Hepatocyte (in vitro differentiated cells): ENCODE data around the gene HOXC12. TPM values are rescaled to one million over a fixed set of nuclear protein-coding genes. Genes with fewer than 3 reads are reported as not detected.

Experiments used
- DNase-seq: peaks from one replicate; pipeline ENCODE4 v3.0.0-alpha.2; 2016; ENCODE audit warnings: low spot score
- H2AFZ ChIP-seq: fragments of 200-600 bp; sonication (generic); 2 replicates; pipeline ENCODE4 v1.6.0; 2016; ENCODE audit warnings: antibody characterized with exemption, mild to moderate bottlenecking
- H3K27ac ChIP-seq: fragments of 200-600 bp; sonication (generic); 2 replicates; pipeline ENCODE4 v1.5.1; 2016; ENCODE audit warnings: mild to moderate bottlenecking
- H3K27me3 ChIP-seq: fragments of 200-600 bp; sonication (generic); 2 replicates; pipeline ENCODE4 v1.6.1; 2016
- H3K36me3 ChIP-seq: fragments of 200-600 bp; sonication (generic); replicated peaks from 2 replicates; pipeline ENCODE4 v1.5.1; 2016; ENCODE audit warnings: low read depth; ENCODE audit not compliant: insufficient read depth
- H3K4me1 ChIP-seq: fragments of 200-600 bp; sonication (generic); 2 replicates; pipeline ENCODE4 v1.5.1; 2016; ENCODE audit warnings: mild to moderate bottlenecking, moderate library complexity; ENCODE audit not compliant: insufficient read depth
- H3K4me2 ChIP-seq: fragments of 200-600 bp; sonication (generic); 2 replicates; pipeline ENCODE4 v1.6.0; 2016
- H3K4me3 ChIP-seq: fragments of 200-600 bp; sonication (generic); 2 replicates; pipeline ENCODE4 v1.5.1; 2016; ENCODE audit warnings: mild to moderate bottlenecking
- H3K79me2 ChIP-seq: fragments of 200-600 bp; sonication (generic); 2 replicates; pipeline ENCODE4 v1.6.0; 2017; ENCODE audit warnings: mild to moderate bottlenecking
- H3K9me2 ChIP-seq: fragments of 200-600 bp; sonication (generic); replicated peaks from 2 replicates; pipeline ENCODE4 v1.6.0; 2017; ENCODE audit warnings: mild to moderate bottlenecking; ENCODE audit not compliant: insufficient read depth
- H3K9me3 ChIP-seq: fragments of 200-600 bp; sonication (generic); 2 replicates; pipeline ENCODE4 v1.5.1; 2016; ENCODE audit warnings: low read depth, mild to moderate bottlenecking
- H4K20me1 ChIP-seq: fragments of 200-600 bp; sonication (generic); 2 replicates; pipeline ENCODE4 v1.6.0; 2016; ENCODE audit warnings: mild to moderate bottlenecking; ENCODE audit not compliant: insufficient read depth, poor library complexity, severe bottlenecking
- CTCF ChIP-seq: fragments of 200-600 bp; sonication (generic); IDR thresholded peaks from 2 replicates; pipeline ENCODE4 v1.5.1; 2016; ENCODE audit warnings: antibody characterized with exemption, mild to moderate bottlenecking; ENCODE audit not compliant: poor library complexity
- EZH2 ChIP-seq: fragments of 200-600 bp; sonication (generic); IDR thresholded peaks from 2 replicates; pipeline ENCODE4 v1.6.1; 2016; ENCODE audit warnings: antibody characterized with exemption, mild to moderate bottlenecking, borderline replicate concordance
- EZH2phosphoT487 ChIP-seq: fragments of 200-600 bp; sonication (generic); IDR thresholded peaks from one replicate; pipeline ENCODE4 v1.6.1; 2018; ENCODE audit warnings: antibody characterized with exemption, mild to moderate bottlenecking, low read depth, moderate library complexity; ENCODE audit not compliant: unreplicated experiment, severe bottlenecking
- WGBS: methylation state at CpG from one replicate; pipeline ENCODE4 v1.1.6; 2016; ENCODE audit warnings: low lambda C conversion rate; ENCODE audit errors: missing lambda C conversion rate; 5-methylcytosine and 5-hydroxymethylcytosine counted together
- polyA plus RNA-seq: library from polyadenylated mRNA; unstranded; fragments of >200 nt; fragmentation: Nextera tagmentation; extraction: Ambion mirVana; gene quantifications from 2 replicates; pipeline ENCODE4 v1.2.1, GENCODE V29; 2016
- total RNA-seq: library from RNA; depleted of rRNA; stranded (reverse); fragments of >200 nt; gene quantifications from 2 replicates; pipeline ENCODE4 v1.2.3, GENCODE V29; 2014

Gene HOXC12
- total and polyA plus RNA-seq, 2 experiments from 2014 or later: not detected

GRCh38 chr12:53929527-53929926 is 25.2 kb upstream of the HOXC12 start:
- peaks cover 100% of the 10 kb centered on the region for H3K27me3 ChIP-seq
- DNase-seq: no peak
- H3K9me3 ChIP-seq: no peaks in the 10 kb centered on the region
- no peaks in the 10 kb centered on the region for H3K79me2 ChIP-seq
- H4K20me1 ChIP-seq: no peaks in the 10 kb centered on the region
- H3K9me2 ChIP-seq: no peaks in the 10 kb centered on the region
- no peak overlapping the region for H3K4me3 ChIP-seq
- H2AFZ ChIP-seq: no peak overlapping the region
- no peaks in the 10 kb centered on the region for H3K36me3 ChIP-seq
- WGBS: 38% methylated on average over 4 of the region's 4 CpGs
- no peak overlapping the region for H3K27ac ChIP-seq
- TF ChIP-seq EZH2 (no peak), CTCF (no peak), EZH2phosphoT487 (no peak)
- H3K4me2 ChIP-seq: no peak overlapping the region
- no peaks in the 10 kb centered on the region for H3K4me1 ChIP-seq

- peaks cover 100% of the 10 kb centered on the region for H3K27me3 ChIP-seq
- TF ChIP-seq CTCF: no peak
- peak; percentile 65 for TF ChIP-seq EZH2
- peak; percentile 81 for TF ChIP-seq EZH2phosphoT487
- DNase-seq: no peak
- WGBS: 17% methylated on average over 30 of the region's 30 CpGs
- no peaks in the 10 kb centered on the region for H3K9me2 ChIP-seq
- H3K4me2 ChIP-seq: no peak overlapping the region
- H3K79me2 ChIP-seq: no peaks in the 10 kb centered on the region
- H3K9me3 ChIP-seq: no peaks in the 10 kb centered on the region
- no peaks in the 10 kb centered on the region for H4K20me1 ChIP-seq
- H2AFZ ChIP-seq: peak overlapping the region; percentile 24
- no peak overlapping the region for H3K4me3 ChIP-seq
- no peak overlapping the region for H3K27ac ChIP-seq
- H3K36me3 ChIP-seq: no peaks in the 10 kb centered on the region
- no peaks in the 10 kb centered on the region for H3K4me1 ChIP-seq
Measured at GRCh38 chr12:53930591-53931255, 24.0 kb upstream of the HOXC12 start.

- Histone ChIP-seq H3K4me1 (no peaks in the 10 kb centered on the region), H2AFZ (no peak overlapping the region), H3K4me2 (no peak overlapping the region), H3K27ac (no peak overlapping the region), H3K9me3 (no peaks in the 10 kb centered on the region), H3K79me2 (no peaks in the 10 kb centered on the region), H3K9me2 (no peaks in the 10 kb centered on the region), H3K27me3 (peaks cover 100% of the 10 kb centered on the region), H3K4me3 (no peak overlapping the region), H4K20me1 (no peaks in the 10 kb centered on the region), H3K36me3 (no peaks in the 10 kb centered on the region)
- TF ChIP-seq EZH2phosphoT487 (no peak), CTCF (no peak), EZH2 (no peak)
- 55% methylated on average over 4 of the region's 4 CpGs for WGBS
- no peak for DNase-seq
Measured at GRCh38 chr12:53931844-53932581, 22.7 kb upstream of the HOXC12 start.
